Measurements from ENCODE around the gene VGLL4. TPM values are rescaled to one million over a fixed set of nuclear protein-coding genes. Genes with fewer than 3 reads are reported as not detected.

VGLL4 gene
- total RNA-seq, 1 experiment from 2014 or later = 43.0 TPM

- TF ChIP-seq STAT6 (CRISPR knock-in tag; conservative IDR thresholded peaks at IDR 0.05; ENCODE audit: low read depth) (no peak), CREB1 (CRISPR knock-in tag; IDR thresholded peaks at IDR 0.05) (no peak), ZBTB21 (CRISPR knock-in tag; IDR thresholded peaks at IDR 0.05; ENCODE audit: borderline replicate concordance) (no peak), ZNF416 (CRISPR knock-in tag; IDR thresholded peaks at IDR 0.05) (no peak), OVOL2 (CRISPR knock-in tag; IDR thresholded peaks at IDR 0.05; ENCODE audit: borderline replicate concordance) (no peak), CBFB (CRISPR knock-in tag; IDR thresholded peaks at IDR 0.05; ENCODE audit: low read depth) (no peak), ATF2 (CRISPR knock-in tag; IDR thresholded peaks at IDR 0.05; ENCODE audit: borderline replicate concordance, low read depth) (no peak), ZNF532 (CRISPR knock-in tag; IDR thresholded peaks at IDR 0.05; ENCODE audit: borderline replicate concordance) (no peak), ZNF423 (CRISPR knock-in tag; IDR thresholded peaks at IDR 0.05) (no peak), NR1H2 (CRISPR knock-in tag; IDR thresholded peaks at IDR 0.05) (no peak), CREM (CRISPR knock-in tag; IDR thresholded peaks at IDR 0.05) (no peak)
Measured at GRCh38 chr3:11558411-11558903, 85.3 kb downstream of the VGLL4 start (continued).

GRCh38 chr3:11558002-11558401 lies 85.7 kb downstream of the VGLL4 start:
- no peak for DNase-seq (ENCODE audit: low spot score)
- Mint-ChIP-seq H3K4me1 (peaks cover 9% of the 10 kb centered on the region), H3K9me3 (no peaks in the 10 kb centered on the region), H3K4me3 (no peak overlapping the region), H3K27ac (peak overlapping the region; percentile 44), H3K27me3 (ENCODE audit: low read depth) (no peaks in the 10 kb centered on the region), H3K36me3 (peaks cover 14% of the 10 kb centered on the region; the same call in 1 of the 2 replicates)
- ChIA-PET POLR2A (no interaction called here), CTCF (interaction anchor here (0.6 kb wide), 1 partner anchor 128 kb away, joined by 6 read pairs; no protein-coding TSS in a partner anchor)
- no peak for ATAC-seq
- TF ChIP-seq IRF1 (CRISPR knock-in tag; IDR thresholded peaks at IDR 0.05) = no peak
- TF ChIP-seq ATF2 (CRISPR knock-in tag; IDR thresholded peaks at IDR 0.05; ENCODE audit: borderline replicate concordance, low read depth) = no peak
- no peak for TF ChIP-seq SMAD4 (CRISPR knock-in tag; IDR thresholded peaks at IDR 0.05)
- TF ChIP-seq CDX4 (CRISPR knock-in tag; IDR thresholded peaks at IDR 0.05; ENCODE audit: borderline replicate concordance) = no peak
- TF ChIP-seq ZNF512 (CRISPR knock-in tag; IDR thresholded peaks at IDR 0.05; ENCODE audit: borderline replicate concordance) = no peak
- TF ChIP-seq NR1H2 (CRISPR knock-in tag; IDR thresholded peaks at IDR 0.05) = no peak
- no peak for TF ChIP-seq FOXJ3 (CRISPR knock-in tag; IDR thresholded peaks at IDR 0.05; ENCODE audit: borderline replicate concordance)
- TF ChIP-seq STAT6 (CRISPR knock-in tag; conservative IDR thresholded peaks at IDR 0.05; ENCODE audit: low read depth) = no peak
- no peak for TF ChIP-seq ZBTB43 (CRISPR knock-in tag; IDR thresholded peaks at IDR 0.05)
- no peak for TF ChIP-seq ZBTB21 (CRISPR knock-in tag; IDR thresholded peaks at IDR 0.05; ENCODE audit: borderline replicate concordance)

All from WTC11 (cell line).